Right lobe of liver (tissue), 6 donors: ENCODE data around the gene PHKG1. TPM values are rescaled to one million over a fixed set of nuclear protein-coding genes. Genes with fewer than 3 reads are reported as not detected.
"Not testable (repeated sequence)": the region's sequence is repeated elsewhere in the genome, so short reads cannot be mapped to it uniquely, and the experiment has no call there.

Source experiments
- ATAC-seq, 4 donors: fragments of 200-7000 bp; cut with Tn5 transposase; one replicate each; pipeline ENCODE4 v1.9.1; 2020; ENCODE audit warnings: mild to moderate bottlenecking in 4 of 4, moderate library complexity in 4 of 4
- DNase-seq, 3 donors: peaks; one replicate each; pipeline ENCODE4 v3.0.0-alpha.2; 2020
- H3K27ac ChIP-seq, 3 donors: fragments of 200-600 bp; one replicate each; pipeline ENCODE4 v1.8.0; 2022
- H3K27me3 ChIP-seq, 2 donors: fragments of 200-600 bp; one replicate each; pipeline ENCODE4 v1.8.0; 2022
- H3K36me3 ChIP-seq, 4 donors: fragments of 200-600 bp; sonication (generic) in 1 of 4; one replicate each; pipeline versions ENCODE4 v1.5.1 to v1.8.0; 2017 to 2022; ENCODE audit warnings: control low read depth in 1 of 4
- H3K4me1 ChIP-seq, 4 donors: fragments of 200-600 bp; sonication (generic) in 1 of 4; one replicate each; pipeline versions ENCODE4 v1.5.1 to v1.8.0; 2017 to 2022; ENCODE audit warnings: control low read depth in 1 of 4
- H3K4me3 ChIP-seq, 3 donors: fragments of 200-600 bp; one replicate each; pipeline ENCODE4 v1.8.0; 2022
- H3K9me3 ChIP-seq, 4 donors: fragments of 200-600 bp; sonication (generic) in 1 of 4; one replicate each; pipeline versions ENCODE4 v1.5.1 to v1.8.0; 2017 to 2022; ENCODE audit warnings: control low read depth in 1 of 4
- POLR2A ChIP-seq: fragments of 450-650 bp; IDR thresholded peaks from one replicate; pipeline ENCODE4 v1.6.1; 2017; ENCODE audit warnings: antibody characterized with exemption, mild to moderate bottlenecking
- WGBS: methylation state at CpG from one replicate; pipeline ENCODE4 v1.1.6; 2018; ENCODE audit warnings: low coverage, low lambda C conversion rate; ENCODE audit not compliant: insufficient coverage; ENCODE audit errors: missing lambda C conversion rate; 5-methylcytosine and 5-hydroxymethylcytosine counted together
- intact Hi-C, 2 donors: fragments of 100-400 bp; cut with DNase I; formaldehyde crosslinking; loops; one replicate each; pipeline versions ENCODE4 v1.11.2 to v1.14.1; 2022
- total RNA-seq, 6 experiments: library from RNA; depleted of rRNA in 2 of 6; stranded (reverse); fragments of >200 nt in 2 of 6; fragmentation: NEBNext Ultra II Directional in 3 of 6; extraction: Animal tissue kit (Norgen Biotek cat#: 25700) in 3 of 6; gene quantifications; one replicate each; pipeline versions ENCODE4 v1.1.0 to v1.2.4, GENCODE V29; 2016 to 2023
- TF ChIP-seq, protein P1 (sequence below), 4 donors: fragments of 200-600 bp in 3 of 4; fragments of 450-650 bp in 1 of 4; IDR thresholded peaks; one replicate each; pipeline versions ENCODE4 v1.5.1 to v1.8.0; 2016 to 2022; ENCODE audit warnings: antibody characterized with exemption in 4 of 4, mild to moderate bottlenecking in 2 of 4
- donor health status: DM: no; HTN: yes; CAD: no.
- donor health status: DM: no; HTN: no; CAD: no.
- donor health status: DM: no; HTN: no; CAD: no.
- donor health status: DM: no; HTN: yes; CAD: no.
- donor health status: DM: no; HTN: yes; CAD: no.

PHKG1 gene
- total RNA-seq, 6 experiments from 2014 or later = 0.12 to 1.6 (median 0.20) TPM; not detected in 1

DNA sequence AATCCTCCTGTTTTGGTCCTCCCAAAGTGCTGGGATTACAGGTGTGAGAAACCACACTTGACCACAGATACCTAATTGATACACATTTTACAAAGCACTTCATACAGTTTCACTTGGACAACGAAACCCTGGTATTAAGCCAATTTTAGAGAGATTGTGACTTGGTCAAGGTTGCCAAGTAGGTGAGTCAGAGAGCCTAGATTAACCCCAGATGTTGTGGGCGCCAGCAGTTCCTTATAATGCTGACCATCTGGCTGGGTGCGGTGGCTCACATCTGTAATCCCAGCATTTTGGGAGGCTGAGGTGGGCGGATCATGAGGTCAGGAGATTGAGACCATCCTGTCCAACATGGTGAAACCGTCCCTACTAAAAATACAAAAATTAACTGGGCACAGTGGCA lies 4.9 kb upstream of the PHKG1 start:
- TF ChIP-seq POLR2A = no peak
- TF ChIP-seq, protein P1, sequence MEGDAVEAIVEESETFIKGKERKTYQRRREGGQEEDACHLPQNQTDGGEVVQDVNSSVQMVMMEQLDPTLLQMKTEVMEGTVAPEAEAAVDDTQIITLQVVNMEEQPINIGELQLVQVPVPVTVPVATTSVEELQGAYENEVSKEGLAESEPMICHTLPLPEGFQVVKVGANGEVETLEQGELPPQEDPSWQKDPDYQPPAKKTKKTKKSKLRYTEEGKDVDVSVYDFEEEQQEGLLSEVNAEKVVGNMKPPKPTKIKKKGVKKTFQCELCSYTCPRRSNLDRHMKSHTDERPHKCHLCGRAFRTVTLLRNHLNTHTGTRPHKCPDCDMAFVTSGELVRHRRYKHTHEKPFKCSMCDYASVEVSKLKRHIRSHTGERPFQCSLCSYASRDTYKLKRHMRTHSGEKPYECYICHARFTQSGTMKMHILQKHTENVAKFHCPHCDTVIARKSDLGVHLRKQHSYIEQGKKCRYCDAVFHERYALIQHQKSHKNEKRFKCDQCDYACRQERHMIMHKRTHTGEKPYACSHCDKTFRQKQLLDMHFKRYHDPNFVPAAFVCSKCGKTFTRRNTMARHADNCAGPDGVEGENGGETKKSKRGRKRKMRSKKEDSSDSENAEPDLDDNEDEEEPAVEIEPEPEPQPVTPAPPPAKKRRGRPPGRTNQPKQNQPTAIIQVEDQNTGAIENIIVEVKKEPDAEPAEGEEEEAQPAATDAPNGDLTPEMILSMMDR (IDR thresholded peaks at IDR 0.05) = no peak
- WGBS = 0% methylated on average over 1 of the region's 5 CpGs
- H3K36me3 ChIP-seq = peaks cover 9 to 32% (median 19%) of the 10 kb centered on the region in 4 donors
- no peak overlapping the region for H3K4me3 ChIP-seq
- H3K9me3 ChIP-seq = no peaks in the 10 kb centered on the region
- intact Hi-C loops = no loop called here
- no peak overlapping the region for H3K27ac ChIP-seq
- ATAC-seq (peak; percentile 41 to 68 (median 48)), DNase-seq (no peak)
- no peaks in the 10 kb centered on the region for H3K27me3 ChIP-seq
- peaks cover 0 to 7% (median 3%) of the 10 kb centered on the region in 4 donors for H3K4me1 ChIP-seq

- WGBS = 13% methylated on average over 4 of the region's 6 CpGs
- H3K36me3 ChIP-seq, intact Hi-C loops, H3K27ac ChIP-seq, DNase-seq, H3K9me3 ChIP-seq, H3K27me3 ChIP-seq: not testable (repeated sequence)
- Histone ChIP-seq H3K4me3 (peak overlapping the region in 1 of 3 donors; percentile 10), H3K4me1 (peaks cover 0 to 13% (median 6%) of the 10 kb centered on the region in 4 donors)
- peak; percentile 25 to 53 (median 47) for ATAC-seq
These were observed 364 bp downstream of the PHKG1 start for GRCh38 chr7:56092388-56092787.

- Histone ChIP-seq H3K9me3 (no peaks in the 10 kb centered on the region), H3K36me3 (no peaks in the 10 kb centered on the region), H3K27me3 (no peaks in the 10 kb centered on the region), H3K4me1 (peaks cover 0 to 13% (median 6%) of the 10 kb centered on the region in 4 donors), H3K4me3 (no peak overlapping the region), H3K27ac (no peak overlapping the region)
- intact Hi-C loops = no loop called here
- ATAC-seq = no peak
- TF ChIP-seq POLR2A = no peak
- TF ChIP-seq, protein P1 (IDR thresholded peaks at IDR 0.05) = no peak
- no CpG with 5 or more reads among the region's 3 CpGs for WGBS
- no peak for DNase-seq
These were observed 1.2 kb downstream of the PHKG1 start for GRCh38 chr7:56091591-56091990.

GRCh38 chr7:56087445-56087844 lies 5.3 kb downstream of the PHKG1 start:
- no peak overlapping the region for H3K4me3 ChIP-seq
- intact Hi-C loops = no loop called here
- H3K4me1 ChIP-seq = peaks cover 0 to 14% (median 2%) of the 10 kb centered on the region in 4 donors
- DNase-seq = no peak
- TF ChIP-seq POLR2A = no peak
- TF ChIP-seq, protein P1 (IDR thresholded peaks at IDR 0.05) = no peak
- ATAC-seq = peak in 1 of 4 donors; percentile 7
- H3K36me3 ChIP-seq = peaks cover 0 to 2% (median 0%) of the 10 kb centered on the region in 4 donors
- WGBS = 80% methylated on average over 3 of the region's 16 CpGs
- H3K9me3 ChIP-seq = no peaks in the 10 kb centered on the region
- H3K27me3 ChIP-seq = no peaks in the 10 kb centered on the region
- no peak overlapping the region for H3K27ac ChIP-seq

GRCh38 chr7:56086761-56087160 lies 6.0 kb downstream of the PHKG1 start:
- Histone ChIP-seq H3K27me3 (no peaks in the 10 kb centered on the region), H3K4me3 (no peak overlapping the region), H3K36me3 (peaks cover 0 to 2% (median 0%) of the 10 kb centered on the region in 4 donors), H3K9me3 (no peaks in the 10 kb centered on the region), H3K4me1 (peaks cover 0 to 11% (median 0%) of the 10 kb centered on the region in 4 donors), H3K27ac (no peak overlapping the region)
- 86% methylated on average over 5 of the region's 7 CpGs for WGBS
- DNase-seq (peak in 1 of 3 donors; percentile 15), ATAC-seq (no peak)
- intact Hi-C loops = no loop called here
- TF ChIP-seq, protein P1 (IDR thresholded peaks at IDR 0.05) = no peak
- no peak for TF ChIP-seq POLR2A
